SK-N-SH treated with all-trans-retinoic acid at 6 μM for 48 hours (cell line): ENCODE measurements around the gene ANKRD17.

ENCODE experiments used
- ARNTL ChIP-seq: fragments of 450-650 bp; formaldehyde crosslinking; IDR thresholded peaks from 2 replicates; pipeline ENCODE4 v1.5.0; 2020; ENCODE audit warnings: low read depth, mild to moderate bottlenecking, moderate library complexity, borderline replicate concordance
- CSDC2 ChIP-seq: fragments of 250-450 bp; sonication (Bioruptor Pico); IDR thresholded peaks from 2 replicates; pipeline ENCODE4 v1.5.0; 2020; ENCODE audit warnings: mild to moderate bottlenecking, moderate library complexity
- CSRNP3 ChIP-seq: fragments of 250-450 bp; sonication (Bioruptor Pico); IDR thresholded peaks from 2 replicates; pipeline ENCODE4 v1.5.1; 2021; ENCODE audit warnings: mild to moderate bottlenecking, moderate library complexity
- PATZ1 ChIP-seq: fragments of 250-450 bp; sonication (Bioruptor Pico); IDR thresholded peaks from 2 replicates; pipeline ENCODE4 v1.8.0; 2020; ENCODE audit warnings: mild to moderate bottlenecking, moderate library complexity, borderline replicate concordance
- SNAI2 ChIP-seq: fragments of 250-450 bp; sonication (Bioruptor Pico); IDR thresholded peaks from 2 replicates; pipeline ENCODE4 v1.5.0; 2020; ENCODE audit warnings: mild to moderate bottlenecking, moderate library complexity
- ZC3H10 ChIP-seq: fragments of 250-450 bp; sonication (Bioruptor Pico); IDR thresholded peaks from 2 replicates; pipeline ENCODE4 v1.5.1; 2021; ENCODE audit warnings: mild to moderate bottlenecking, moderate library complexity
- ZNF70 ChIP-seq: fragments of 450-650 bp; formaldehyde crosslinking; IDR thresholded peaks from 2 replicates; pipeline ENCODE4 v1.5.0; 2020; ENCODE audit warnings: mild to moderate bottlenecking, moderate library complexity
- TF ChIP-seq, protein P1 (sequence below): fragments of 250-450 bp; sonication (Bioruptor Pico); IDR thresholded peaks from 2 replicates; pipeline ENCODE4 v1.5.1; 2020; ENCODE audit warnings: low read depth, mild to moderate bottlenecking, moderate library complexity

DNA sequence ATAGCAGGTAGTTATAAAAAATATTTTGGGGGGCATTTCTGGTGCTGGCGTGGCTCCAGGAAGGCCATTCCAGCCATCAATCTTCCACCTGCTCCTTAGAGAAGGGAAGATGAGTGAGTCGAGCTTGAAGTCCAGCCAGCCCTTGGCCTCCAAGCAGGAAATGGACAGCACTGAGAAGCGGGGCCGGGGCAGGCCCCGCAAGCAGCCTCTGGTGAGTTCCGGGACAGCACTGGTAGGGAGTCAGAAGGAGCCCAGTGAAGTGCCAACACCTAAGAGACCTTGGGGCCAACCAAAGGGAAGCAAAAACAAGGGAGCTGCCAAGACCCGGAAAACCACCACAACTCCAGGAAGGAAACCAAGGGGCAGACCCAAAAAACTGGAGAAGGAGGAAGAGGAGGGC, 159.9 kb downstream of the ANKRD17 start:
- TF ChIP-seq SNAI2 (CRISPR knock-in tag) (no peak), CSDC2 (CRISPR knock-in tag) (no peak), PATZ1 (no peak), ZNF70 (CRISPR knock-in tag) (no peak), ZC3H10 (no peak), ARNTL (no peak), CSRNP3 (CRISPR knock-in tag) (no peak)
- TF ChIP-seq, protein P1, sequence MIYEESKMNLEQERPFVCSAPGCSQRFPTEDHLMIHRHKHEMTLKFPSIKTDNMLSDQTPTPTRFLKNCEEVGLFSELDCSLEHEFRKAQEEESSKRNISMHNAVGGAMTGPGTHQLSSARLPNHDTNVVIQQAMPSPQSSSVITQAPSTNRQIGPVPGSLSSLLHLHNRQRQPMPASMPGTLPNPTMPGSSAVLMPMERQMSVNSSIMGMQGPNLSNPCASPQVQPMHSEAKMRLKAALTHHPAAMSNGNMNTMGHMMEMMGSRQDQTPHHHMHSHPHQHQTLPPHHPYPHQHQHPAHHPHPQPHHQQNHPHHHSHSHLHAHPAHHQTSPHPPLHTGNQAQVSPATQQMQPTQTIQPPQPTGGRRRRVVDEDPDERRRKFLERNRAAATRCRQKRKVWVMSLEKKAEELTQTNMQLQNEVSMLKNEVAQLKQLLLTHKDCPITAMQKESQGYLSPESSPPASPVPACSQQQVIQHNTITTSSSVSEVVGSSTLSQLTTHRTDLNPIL (CRISPR knock-in tag) = no peak
